HepG2 (cell line): ENCODE data around the gene LY6G5B. TPM values are rescaled to one million over a fixed set of nuclear protein-coding genes. Genes with fewer than 3 reads are reported as not detected.

Experiments
- ATAC-seq: fragments of 200-7000 bp; cut with Tn5 transposase; 3 replicates; pipeline ENCODE4 v1.9.1; 2020; ENCODE audit warnings: mild to moderate bottlenecking, moderate library complexity
- BruUV-seq: library from RNA; stranded (reverse); fragments of 400-500 nt; replicated peaks from 2 replicates; lab custom pipeline; 2021; lab: Mats Ljungman, UMichigan
- CTCF ChIA-PET: fragments of 300-600 bp; formaldehyde crosslinking; extraction: SDS; loops from one replicate; lab custom pipeline; 2021; ENCODE audit warnings: low total read pairs, inconsistent platforms, low intra/inter-chr PET ratio; lab: Yijun Ruan, JAX
- POLR2A ChIA-PET: fragments of 350-600 bp; sonication (Branson Sonifier 250); formaldehyde crosslinking; loops from one replicate; lab custom pipeline; 2020; ENCODE audit warnings: antibody characterized with exemption, inconsistent platforms; lab: Yijun Ruan, JAX
- DNase-seq: peaks from one replicate; pipeline ENCODE4 v3.0.0-alpha.2; 2015; ENCODE audit warnings: low spot score
- FAIRE-seq: peaks from 3 replicates; lab custom pipeline; 2011; peaks lifted over from hg19 to GRCh38; lab: Jason Lieb, UNC
- H2AFZ ChIP-seq: one replicate; pipeline ENCODE4 v1.6.1; 2011; ENCODE audit warnings: low read length, inconsistent platforms
- H3K27ac ChIP-seq: fragments of 300-600 bp; 3 replicates; pipeline ENCODE4 v1.8.0; 2011; ENCODE audit warnings: mixed run types, mild to moderate bottlenecking, mixed read lengths, low read length, inconsistent platforms; ENCODE audit not compliant: insufficient read depth; ENCODE audit errors: extremely low read length
- H3K27me3 ChIP-seq, 2 experiments: fragments of 200-600 bp in 1 of 2; 2 replicates in 1 of 2; 3 replicates in 1 of 2; pipeline versions ENCODE4 v1.6.0 to v1.8.0; 2011; ENCODE audit warnings: low read length in 2 of 2, mild to moderate bottlenecking in 2 of 2, moderate library complexity in 2 of 2, inconsistent platforms in 1 of 2; ENCODE audit not compliant: insufficient read depth in 2 of 2, control insufficient read depth in 1 of 2
- H3K36me3 ChIP-seq, 2 experiments: fragments of 200-600 bp in 1 of 2; replicated peaks in 1 of 2; 2 replicates in 1 of 2; 3 replicates in 1 of 2; pipeline versions ENCODE4 v1.5.1 to v1.8.0; 2011; ENCODE audit warnings: low read length in 2 of 2, inconsistent platforms in 1 of 2; ENCODE audit not compliant: insufficient read depth in 2 of 2, control insufficient read depth in 1 of 2
- H3K4me1 ChIP-seq: 2 replicates; pipeline ENCODE4 v1.5.1; 2012; ENCODE audit warnings: low read length, inconsistent platforms; ENCODE audit not compliant: insufficient read depth
- H3K4me2 ChIP-seq: 2 replicates; pipeline ENCODE4 v1.6.0; 2011; ENCODE audit warnings: low read depth, low read length, inconsistent platforms
- H3K4me3 ChIP-seq, 3 experiments: fragments of 200-600 bp in 1 of 3; sonication (generic), shearing (Covaris generic) in 1 of 3; replicated peaks in 1 of 3; 2 replicates each; pipeline ENCODE4 v1.5.1; 2011 to 2016; ENCODE audit warnings: low read length in 3 of 3, inconsistent platforms in 2 of 3, low read depth in 2 of 3, mild to moderate bottlenecking in 2 of 3, control low read depth in 1 of 3, mixed read lengths in 1 of 3; ENCODE audit not compliant: insufficient read depth in 1 of 3
- H3K79me2 ChIP-seq: one replicate; pipeline ENCODE4 v1.6.1; 2011; ENCODE audit warnings: low read length, inconsistent platforms; ENCODE audit not compliant: insufficient read depth
- H3K9ac ChIP-seq: 2 replicates; pipeline ENCODE4 v1.6.0; 2011; ENCODE audit warnings: mild to moderate bottlenecking, low read depth, low read length, inconsistent platforms; ENCODE audit not compliant: insufficient read depth
- H3K9me3 ChIP-seq: 2 replicates; pipeline ENCODE4 v1.5.1; 2012; ENCODE audit warnings: mild to moderate bottlenecking, low read length
- H4K20me1 ChIP-seq: 2 replicates; pipeline ENCODE4 v1.6.0; 2011; ENCODE audit warnings: inconsistent platforms, mild to moderate bottlenecking, low read length, moderate library complexity; ENCODE audit not compliant: insufficient read depth
- NFYC ChIP-seq: IDR thresholded peaks from 2 replicates; pipeline ENCODE4 v1.6.1; 2016; ENCODE audit warnings: missing genetic modification reagents, missing compliant biosample characterization
- NR2C2 ChIP-seq: sonication (generic); formaldehyde crosslinking; IDR thresholded peaks from 2 replicates; pipeline ENCODE4 v1.4.0; 2020; ENCODE audit warnings: missing genetic modification reagents, mild to moderate bottlenecking, moderate library complexity, borderline replicate concordance
- TCF12 ChIP-seq, 2 experiments: fragments of 450-650 bp in 1 of 2; sonication (generic) in 1 of 2; formaldehyde crosslinking in 1 of 2; IDR thresholded peaks; 2 replicates each; pipeline versions ENCODE4 v1.6.1 to v1.8.0; 2017 to 2022; ENCODE audit warnings: antibody characterized with exemption in 1 of 2, mild to moderate bottlenecking in 1 of 2, missing genetic modification reagents in 1 of 2, moderate library complexity in 1 of 2
- TEAD2 ChIP-seq: sonication (generic); formaldehyde crosslinking; IDR thresholded peaks from 2 replicates; pipeline ENCODE4 v1.9.0; 2021; ENCODE audit warnings: missing genetic modification reagents
- ZNF138 ChIP-seq: sonication (generic); formaldehyde crosslinking; IDR thresholded peaks from 2 replicates; pipeline ENCODE4 v1.5.0; 2020; ENCODE audit warnings: mild to moderate bottlenecking, low read depth, missing genetic modification reagents
- ZNF260 ChIP-seq: sonication (generic); formaldehyde crosslinking; IDR thresholded peaks from 2 replicates; pipeline ENCODE4 v1.4.0; 2020; ENCODE audit warnings: missing genetic modification reagents, low read depth, mild to moderate bottlenecking, borderline replicate concordance
- ZSCAN22 ChIP-seq: sonication (generic); formaldehyde crosslinking; IDR thresholded peaks from 2 replicates; pipeline ENCODE4 v1.4.0; 2020; ENCODE audit warnings: mild to moderate bottlenecking, missing genetic modification reagents
- WGBS: methylation state at CpG from one replicate; pipeline ENCODE4 v1.1.6; 2017; ENCODE audit warnings: low lambda C conversion rate; 5-methylcytosine and 5-hydroxymethylcytosine counted together
- in situ Hi-C: cut with HindIII; loops from 2 replicates; pipeline ENCODE4 v1.10.0; 2017; ENCODE audit warnings: low pct_unique_long_range_greater_than_20kb; ENCODE audit not compliant: extremely low pct_ligation_motif_present
- intact Hi-C: fragments of 100-400 bp; cut with micrococcal nuclease; formaldehyde crosslinking; loops from one replicate; pipeline ENCODE4 v1.10.0; 2022; ENCODE audit not compliant: unreplicated experiment
- polyA plus RNA-seq, 8 experiments: library from polyadenylated mRNA; depleted of rRNA in 3 of 8; stranded (reverse) in 7 of 8; unstranded in 1 of 8; fragments of >200 nt; fragmentation: Illumina TruSeq in 4 of 8; extraction: Trizol in 4 of 8; gene quantifications; 2 replicates each; pipeline versions ENCODE4 v1.2.1 to v1.2.3, GENCODE V29; 2011 to 2016; ENCODE audit warnings: low read depth in 4 of 8, missing spikeins in 1 of 8, mixed read lengths in 1 of 8; ENCODE audit not compliant: insufficient read depth in 1 of 8
- total RNA-seq, 5 experiments: library from RNA; depleted of rRNA; stranded (reverse); fragments of >200 nt; fragmentation: Illumina TruSeq; extraction: Trizol; gene quantifications; 2 replicates each; pipeline ENCODE4 v1.2.3, GENCODE V29; 2016; ENCODE audit warnings: low read depth in 1 of 5
- TF ChIP-seq, protein P1 (sequence below): sonication (generic); formaldehyde crosslinking; IDR thresholded peaks from 2 replicates; pipeline ENCODE4 v1.9.0; 2021; ENCODE audit warnings: missing genetic modification reagents, borderline replicate concordance
- TF ChIP-seq, protein P2 (sequence below): sonication (generic); formaldehyde crosslinking; IDR thresholded peaks from 2 replicates; pipeline ENCODE4 v1.8.0; 2022; ENCODE audit warnings: mild to moderate bottlenecking, missing genetic modification reagents, moderate library complexity

Gene LY6G5B
- total and polyA plus RNA-seq, 2 of the 13 experiments (the other 11 are each of a cell fraction or from before 2014, with no cell fraction given), result 7.8 to 15.7 TPM

DNA sequence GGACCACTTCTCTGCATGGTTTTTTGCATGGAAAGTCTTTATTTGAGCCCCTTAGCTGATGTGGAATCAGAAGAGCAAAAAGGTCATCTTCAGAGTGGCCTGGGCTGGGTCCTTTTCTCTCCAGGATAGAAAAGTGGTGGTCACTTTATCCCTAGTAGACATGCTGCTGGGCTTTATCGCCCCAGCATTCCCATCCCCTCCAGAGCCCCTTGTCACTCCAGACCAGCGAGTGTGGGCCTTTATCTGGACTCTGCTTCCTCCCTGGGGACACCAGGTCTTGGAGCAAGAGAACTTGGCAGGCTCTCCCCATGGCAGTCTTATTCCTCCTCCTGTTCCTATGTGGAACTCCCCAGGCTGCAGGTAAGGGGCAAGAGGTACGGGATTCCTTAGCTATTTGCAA is 36.8 kb downstream of the LY6G5B start, which contains the start of gene LY6G6F:
Gene LY6G6F, plus strand, starts transcription at position 268 of the 400 bp plus-strand sequence. Its CDS starts 41 bp downstream, at position 309.
- DNase-seq (no peak), ATAC-seq (no peak), FAIRE-seq (no peak)
- ChIA-PET POLR2A (interaction anchor here (0.7 to 1.1 kb wide), 2 partner anchors 30 to 957 kb away, joined by 3 to 5 read pairs; partner anchors contain the start of gene CLIC1), CTCF (no interaction called here)
- in situ Hi-C loops, result no loop called here
- no peak within 1 kb of the TSS for H3K9ac ChIP-seq
- H3K36me3 ChIP-seq, result no peaks in the 10 kb centered on the region; a peak in 1 of 5 replicates
- intact Hi-C loops, result no loop called here
- H3K4me1 ChIP-seq, result peaks cover 25% of the 10 kb centered on the region
- H4K20me1 ChIP-seq, result no peaks in the 10 kb centered on the region
- peaks cover 3 to 25% of the 10 kb centered on the region in 2 experiments; a peak in 3 of 5 replicates for H3K27me3 ChIP-seq
- H3K4me3 ChIP-seq, result no peak within 1 kb of the TSS
- WGBS, result 20% methylated on average over 3 of the region's 3 CpGs
- no TSS peak for BruUV-seq
- peaks cover 14% of the 10 kb centered on the region for H3K79me2 ChIP-seq
- no peaks in the 10 kb centered on the region for H3K9me3 ChIP-seq
- no peak within 1 kb of the TSS for H2AFZ ChIP-seq
- H3K4me2 ChIP-seq, result no peak within 1 kb of the TSS; the same call in 1 of the 2 replicates
- TF ChIP-seq, protein P1, sequence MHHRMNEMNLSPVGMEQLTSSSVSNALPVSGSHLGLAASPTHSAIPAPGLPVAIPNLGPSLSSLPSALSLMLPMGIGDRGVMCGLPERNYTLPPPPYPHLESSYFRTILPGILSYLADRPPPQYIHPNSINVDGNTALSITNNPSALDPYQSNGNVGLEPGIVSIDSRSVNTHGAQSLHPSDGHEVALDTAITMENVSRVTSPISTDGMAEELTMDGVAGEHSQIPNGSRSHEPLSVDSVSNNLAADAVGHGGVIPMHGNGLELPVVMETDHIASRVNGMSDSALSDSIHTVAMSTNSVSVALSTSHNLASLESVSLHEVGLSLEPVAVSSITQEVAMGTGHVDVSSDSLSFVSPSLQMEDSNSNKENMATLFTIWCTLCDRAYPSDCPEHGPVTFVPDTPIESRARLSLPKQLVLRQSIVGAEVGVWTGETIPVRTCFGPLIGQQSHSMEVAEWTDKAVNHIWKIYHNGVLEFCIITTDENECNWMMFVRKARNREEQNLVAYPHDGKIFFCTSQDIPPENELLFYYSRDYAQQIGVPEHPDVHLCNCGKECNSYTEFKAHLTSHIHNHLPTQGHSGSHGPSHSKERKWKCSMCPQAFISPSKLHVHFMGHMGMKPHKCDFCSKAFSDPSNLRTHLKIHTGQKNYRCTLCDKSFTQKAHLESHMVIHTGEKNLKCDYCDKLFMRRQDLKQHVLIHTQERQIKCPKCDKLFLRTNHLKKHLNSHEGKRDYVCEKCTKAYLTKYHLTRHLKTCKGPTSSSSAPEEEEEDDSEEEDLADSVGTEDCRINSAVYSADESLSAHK (CRISPR knock-in tag), result no peak
- TF ChIP-seq TEAD2, result no peak
- no peak for TF ChIP-seq NR2C2 (CRISPR knock-in tag)
- TF ChIP-seq, protein P2, sequence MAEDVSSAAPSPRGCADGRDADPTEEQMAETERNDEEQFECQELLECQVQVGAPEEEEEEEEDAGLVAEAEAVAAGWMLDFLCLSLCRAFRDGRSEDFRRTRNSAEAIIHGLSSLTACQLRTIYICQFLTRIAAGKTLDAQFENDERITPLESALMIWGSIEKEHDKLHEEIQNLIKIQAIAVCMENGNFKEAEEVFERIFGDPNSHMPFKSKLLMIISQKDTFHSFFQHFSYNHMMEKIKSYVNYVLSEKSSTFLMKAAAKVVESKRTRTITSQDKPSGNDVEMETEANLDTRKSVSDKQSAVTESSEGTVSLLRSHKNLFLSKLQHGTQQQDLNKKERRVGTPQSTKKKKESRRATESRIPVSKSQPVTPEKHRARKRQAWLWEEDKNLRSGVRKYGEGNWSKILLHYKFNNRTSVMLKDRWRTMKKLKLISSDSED (CRISPR knock-in tag), result no peak
- TF ChIP-seq ZNF260 (CRISPR knock-in tag), result no peak
- no peak for TF ChIP-seq ZSCAN22 (CRISPR knock-in tag)
- TF ChIP-seq NFYC (CRISPR knock-in tag), result no peak
- no peak for TF ChIP-seq TCF12 (IDR thresholded peaks at IDR 0.05)
- TF ChIP-seq TCF12 (CRISPR knock-in tag; IDR thresholded peaks at IDR 0.05), result no peak
- TF ChIP-seq ZNF138 (CRISPR knock-in tag), result no peak
- H3K27ac ChIP-seq, result no peak within 1 kb of the TSS
